HG02943 (cell line): ENCODE data around the gene BCLAF1.
A peak's percentile ranks its signal among the peaks of the same experiment; 100 is the strongest.

Source experiments
- ATAC-seq: cut with Tn5 transposase; IDR thresholded peaks from one replicate; pipeline ENCODE4 v1.9.1; 2021; ENCODE audit warnings: mild to moderate bottlenecking, low read depth, moderate library complexity; ENCODE audit not compliant: unreplicated experiment

The BCLAF1 gene

GRCh38 chr6:136289579-136290409, at the start of gene BCLAF1:
BCLAF1 (minus strand) TSS chr6:136289846; CDS start chr6:136279866, 9,980 bp downstream.
- ATAC-seq = peak; percentile 93

GRCh38 chr6:136338486-136338885, 48.8 kb upstream of the BCLAF1 start:
- no peak for ATAC-seq

GRCh38 chr6:136337606-136338005, 48.0 kb upstream of the BCLAF1 start:
- ATAC-seq = no peak

- ATAC-seq = no peak
These were observed 47.5 kb upstream of the BCLAF1 start for GRCh38 chr6:136337121-136337520.

GRCh38 chr6:136335736-136336363, 46.2 kb upstream of the BCLAF1 start:
- ATAC-seq = no peak

- no peak for ATAC-seq
These were observed 45.2 kb upstream of the BCLAF1 start for GRCh38 chr6:136334853-136335252.

DNA sequence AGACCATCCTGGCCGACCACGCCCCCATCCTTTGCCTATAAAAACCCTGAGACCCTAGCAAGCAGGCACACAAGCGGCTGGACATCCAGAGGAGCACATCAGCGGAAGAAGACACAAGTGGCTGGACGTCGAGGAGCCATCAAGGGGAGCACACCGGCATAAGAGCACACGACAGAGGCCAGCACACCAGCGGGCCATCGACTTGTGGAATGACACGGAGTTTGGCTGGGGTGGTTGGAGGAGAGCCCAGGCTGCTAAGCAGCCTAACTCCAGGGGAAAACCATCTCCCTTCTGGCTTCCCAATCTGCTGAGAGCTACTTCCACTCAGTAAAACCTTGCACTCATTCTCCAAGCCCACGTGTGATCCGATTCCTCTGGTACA, 44.8 kb upstream of the BCLAF1 start:
- no peak for ATAC-seq

DNA sequence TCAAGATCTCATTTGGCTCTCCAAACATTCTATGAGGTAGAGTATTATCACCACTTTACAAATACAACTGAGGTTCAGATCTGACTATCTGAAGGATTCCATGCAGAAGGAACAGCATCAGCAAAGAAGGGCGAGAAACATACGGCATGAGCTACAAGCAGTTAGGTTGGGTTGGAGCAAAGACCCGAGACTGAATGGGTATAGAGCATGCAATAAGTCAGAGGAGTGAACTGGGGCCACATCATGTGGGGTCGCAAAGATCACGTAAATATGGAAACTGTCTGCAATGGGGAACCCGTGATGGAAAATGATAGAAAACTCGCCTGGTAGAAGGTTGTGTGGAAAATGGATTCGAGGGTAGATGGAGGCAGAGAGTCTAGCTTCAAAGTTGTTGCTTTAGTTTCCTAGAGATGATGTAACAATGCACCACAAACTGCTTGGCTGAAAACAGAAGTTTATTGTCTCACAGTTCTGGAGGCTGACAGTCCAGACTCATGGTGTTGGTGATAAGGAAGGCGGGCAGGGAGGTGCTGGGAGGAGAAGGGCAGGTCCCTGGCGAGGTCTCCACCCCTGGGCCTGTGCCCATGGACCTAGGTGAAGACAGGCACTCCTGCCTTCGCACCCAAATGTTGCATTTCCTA, 44.3 kb upstream of the BCLAF1 start:
- ATAC-seq = no peak

GRCh38 chr6:136331461-136331860, 41.8 kb upstream of the BCLAF1 start:
- ATAC-seq = no peak

GRCh38 chr6:136330634-136331033, 41.0 kb upstream of the BCLAF1 start:
- ATAC-seq = no peak

DNA sequence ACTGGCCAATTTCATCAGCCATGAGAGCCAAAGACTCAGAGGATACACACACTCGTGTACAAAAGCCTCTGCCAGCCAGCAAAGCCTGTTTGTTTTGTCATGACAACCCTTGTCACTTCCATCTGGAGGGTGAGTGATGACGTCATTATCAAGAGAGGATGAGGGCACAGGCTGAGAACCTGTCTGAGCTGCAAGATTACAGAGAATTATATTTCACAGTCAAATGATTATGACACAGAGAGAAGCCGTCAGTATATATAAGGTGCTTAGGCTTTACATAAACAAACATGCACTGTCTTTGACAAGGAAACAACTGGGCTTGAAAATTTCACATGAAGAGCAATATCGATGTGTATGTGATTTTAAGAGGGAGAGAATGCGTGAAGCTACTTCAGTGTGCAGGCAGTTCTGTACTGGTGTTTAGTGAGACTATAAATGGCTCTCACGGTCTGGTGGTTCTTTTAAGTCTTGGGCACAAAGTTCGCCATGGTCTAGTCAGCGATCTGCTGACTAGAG, 36.5 kb upstream of the BCLAF1 start:
- no peak for ATAC-seq

- no peak for ATAC-seq
These were observed 35.2 kb upstream of the BCLAF1 start for GRCh38 chr6:136324686-136325380.

DNA sequence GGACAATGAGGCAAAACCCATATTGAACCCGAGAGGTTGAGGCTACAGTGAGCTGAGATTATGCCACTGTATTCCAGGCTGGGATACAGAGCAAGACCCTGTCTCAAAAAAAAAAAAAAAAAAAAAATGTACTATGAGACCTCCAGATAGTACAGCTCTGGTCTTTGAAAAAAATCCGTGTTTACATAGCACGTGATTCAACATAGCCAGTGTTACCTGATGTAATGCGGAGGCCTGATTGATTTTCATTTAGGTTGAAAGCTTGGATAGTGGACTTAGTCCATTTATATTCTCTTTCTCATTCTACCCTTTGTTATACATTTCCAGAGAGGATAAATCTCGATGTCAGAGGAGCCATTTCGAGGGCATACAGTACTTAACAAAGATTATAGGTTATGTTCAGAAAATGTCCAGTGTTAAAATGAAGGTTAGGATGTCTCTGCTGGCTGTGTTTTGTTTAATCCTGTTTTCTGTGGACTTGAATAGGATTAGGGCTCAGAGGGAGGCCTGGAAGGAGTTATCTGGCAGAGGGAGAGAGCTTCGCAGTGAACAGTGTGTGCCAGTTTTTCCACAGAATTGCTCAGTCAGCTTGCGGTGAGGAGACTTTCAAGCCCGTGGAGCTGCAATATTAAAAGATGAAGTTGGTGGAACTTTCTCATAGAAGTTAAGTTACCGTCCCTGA, 33.9 kb upstream of the BCLAF1 start:
- ATAC-seq = no peak

GRCh38 chr6:136319732-136320131, 30.1 kb upstream of the BCLAF1 start:
- ATAC-seq = no peak

- no peak for ATAC-seq
These were observed 29.0 kb upstream of the BCLAF1 start for GRCh38 chr6:136318676-136319075.

DNA sequence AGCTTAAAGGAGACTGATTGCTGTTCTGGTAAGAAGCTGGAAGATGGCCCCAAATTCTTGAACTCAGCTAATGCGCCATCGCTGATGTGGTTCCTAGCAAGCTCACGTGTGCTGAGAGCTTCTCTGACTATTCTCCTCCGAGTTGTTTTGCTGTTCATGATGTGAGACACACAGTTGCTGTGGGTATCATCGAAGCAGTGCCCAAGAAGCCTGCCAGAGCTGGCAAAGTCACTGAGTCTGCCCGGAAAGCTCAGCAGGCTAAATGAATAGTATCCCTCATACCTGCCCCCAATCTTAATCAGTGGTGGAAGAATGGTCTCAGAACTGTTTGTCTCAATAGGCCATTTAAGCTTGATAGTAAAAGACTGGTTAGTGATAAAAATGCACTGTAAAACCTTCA, 28.3 kb upstream of the BCLAF1 start:
- no peak for ATAC-seq

GRCh38 chr6:136317021-136317694, 27.5 kb upstream of the BCLAF1 start:
- no peak for ATAC-seq

GRCh38 chr6:136315594-136315993, 25.9 kb upstream of the BCLAF1 start:
- ATAC-seq = no peak

DNA sequence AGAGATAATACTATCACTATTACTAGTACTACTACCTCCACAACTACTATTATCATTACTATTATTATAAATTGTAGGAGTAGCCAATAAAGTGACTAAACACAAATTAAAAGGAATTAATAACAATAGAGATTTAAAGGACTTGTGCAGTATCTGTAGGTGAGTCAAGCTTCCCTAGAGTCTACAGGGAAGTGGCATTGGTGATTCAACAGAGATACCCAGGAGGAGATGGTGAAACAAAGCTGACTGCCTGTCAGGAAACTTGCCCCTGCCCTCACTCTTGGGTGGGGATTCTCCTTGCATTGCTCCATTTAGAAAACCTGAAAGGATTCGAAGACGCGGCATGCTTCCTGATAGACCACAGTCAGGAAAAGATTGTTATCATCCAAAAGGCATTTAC, 23.3 kb upstream of the BCLAF1 start:
- no peak for ATAC-seq
